Trophoblast cell (in vitro differentiated cells and primary cell): ENCODE results near the gene TRPC4AP.

Source experiments
- DNase-seq, 2 donors: peaks; one replicate each; pipeline ENCODE4 v3.0.0-alpha.2; 2016
- H2AFZ ChIP-seq: 2 replicates; pipeline ENCODE4 v1.6.1; 2013; ENCODE audit warnings: low read length, moderate library complexity, mild to moderate bottlenecking; ENCODE audit not compliant: insufficient read depth, poor library complexity
- H2AK5ac ChIP-seq: 2 replicates; pipeline ENCODE4 v1.6.1; 2013; ENCODE audit warnings: mild to moderate bottlenecking, low read length
- H2BK120ac ChIP-seq: 2 replicates; pipeline ENCODE4 v1.6.1; 2013; ENCODE audit warnings: low read length, mild to moderate bottlenecking, moderate library complexity; ENCODE audit not compliant: insufficient read depth, poor library complexity
- H2BK12ac ChIP-seq: 2 replicates; pipeline ENCODE4 v1.6.1; 2013; ENCODE audit warnings: mild to moderate bottlenecking, low read length, moderate library complexity
- H2BK5ac ChIP-seq: 2 replicates; pipeline ENCODE4 v1.6.1; 2013; ENCODE audit warnings: low read length, low read depth, moderate library complexity, mild to moderate bottlenecking; ENCODE audit not compliant: poor library complexity
- H3K14ac ChIP-seq: 2 replicates; pipeline ENCODE4 v1.6.1; 2013; ENCODE audit warnings: mild to moderate bottlenecking, low read length
- H3K18ac ChIP-seq: 2 replicates; pipeline ENCODE4 v1.6.1; 2013; ENCODE audit warnings: mild to moderate bottlenecking, low read length
- H3K23ac ChIP-seq: 2 replicates; pipeline ENCODE4 v1.6.1; 2013; ENCODE audit warnings: low read length
- H3K27ac ChIP-seq: 2 replicates; pipeline ENCODE4 v1.5.1; 2013; ENCODE audit warnings: low read depth, mild to moderate bottlenecking, inconsistent platforms, low read length, moderate library complexity
- H3K27me3 ChIP-seq: 2 replicates; pipeline ENCODE4 v1.6.1; 2013; ENCODE audit warnings: inconsistent platforms, mild to moderate bottlenecking, low read length, moderate library complexity; ENCODE audit not compliant: insufficient read depth
- H3K36me3 ChIP-seq, 2 experiments: 1 replicate in 1 of 2; 2 replicates in 1 of 2; pipeline ENCODE4 v1.6.1; 2013; ENCODE audit warnings: low read length in 2 of 2, mild to moderate bottlenecking in 2 of 2, moderate library complexity in 1 of 2; ENCODE audit not compliant: insufficient read depth in 2 of 2, control insufficient read depth in 1 of 2
- H3K4ac ChIP-seq: 2 replicates; pipeline ENCODE4 v1.6.1; 2013; ENCODE audit warnings: low read depth, mild to moderate bottlenecking, low read length, moderate library complexity
- H3K4me1 ChIP-seq, 2 experiments: 1 replicate in 1 of 2; 2 replicates in 1 of 2; pipeline ENCODE4 v1.6.1; 2013; ENCODE audit warnings: low read length in 2 of 2, mild to moderate bottlenecking in 2 of 2, moderate library complexity in 1 of 2; ENCODE audit not compliant: insufficient read depth in 2 of 2, control insufficient read depth in 1 of 2
- H3K4me2 ChIP-seq: 2 replicates; pipeline ENCODE4 v1.6.1; 2013; ENCODE audit warnings: inconsistent platforms, mild to moderate bottlenecking, low read length, moderate library complexity
- H3K4me3 ChIP-seq: 2 replicates; pipeline ENCODE4 v1.5.1; 2013; ENCODE audit warnings: mild to moderate bottlenecking, low read depth, low read length, inconsistent platforms
- H3K79me1 ChIP-seq: one replicate; pipeline ENCODE4 v1.6.1; 2013; ENCODE audit warnings: low read length
- H3K79me2 ChIP-seq: 2 replicates; pipeline ENCODE4 v1.6.1; 2013; ENCODE audit warnings: low read length, mild to moderate bottlenecking; ENCODE audit not compliant: control insufficient read depth, insufficient read depth, poor library complexity
- H3K9ac ChIP-seq: 2 replicates; pipeline ENCODE4 v1.6.1; 2013; ENCODE audit warnings: mild to moderate bottlenecking, low read length
- H3K9me3 ChIP-seq: 2 replicates; pipeline ENCODE4 v1.6.1; 2013; ENCODE audit warnings: low read depth, mild to moderate bottlenecking, control low read depth, inconsistent platforms, low read length; ENCODE audit not compliant: insufficient read depth
- H4K12ac ChIP-seq: 2 replicates; pipeline ENCODE4 v1.6.1; 2013; ENCODE audit warnings: low read depth, mild to moderate bottlenecking, low read length, moderate library complexity
- H4K8ac ChIP-seq: 2 replicates; pipeline ENCODE4 v1.6.1; 2013; ENCODE audit warnings: low read depth, mild to moderate bottlenecking, low read length, moderate library complexity
- H4K91ac ChIP-seq: one replicate; pipeline ENCODE4 v1.6.1; 2013; ENCODE audit warnings: low read depth, mild to moderate bottlenecking, low read length, moderate library complexity
- WGBS: extraction: QIAGEN DNeasy Blood & Tissue Kit; methylation state at CpG from one replicate; pipeline ENCODE4 v1.1.7; 2013; ENCODE audit warnings: missing lambda C conversion rate; ENCODE audit not compliant: insufficient read length, insufficient coverage; ENCODE audit errors: extremely low coverage; 5-methylcytosine and 5-hydroxymethylcytosine counted together

TRPC4AP gene

GRCh38 chr20:34994509-34995131 is 98.0 kb downstream of the TRPC4AP start:
- peaks cover 63 to 64% of the 10 kb centered on the region in 2 experiments for H3K36me3 ChIP-seq
- H4K8ac ChIP-seq: no peak overlapping the region
- H2BK5ac ChIP-seq: no peak overlapping the region
- H3K4me1 ChIP-seq: no peaks in the 10 kb centered on the region
- H3K9ac ChIP-seq: no peak overlapping the region
- H3K9me3 ChIP-seq: no peaks in the 10 kb centered on the region
- no peak overlapping the region for H3K14ac ChIP-seq
- H3K23ac ChIP-seq: no peak overlapping the region
- no peak overlapping the region for H2BK12ac ChIP-seq
- no peak overlapping the region for H3K27ac ChIP-seq
- H3K4me3 ChIP-seq: no peak overlapping the region
- no peaks in the 10 kb centered on the region for H3K27me3 ChIP-seq
- no peak overlapping the region for H2BK120ac ChIP-seq
- H3K4ac ChIP-seq: no peak overlapping the region
- no peak overlapping the region for H2AFZ ChIP-seq
- WGBS: no CpG with 5 or more reads among the region's 14 CpGs
- H3K79me2 ChIP-seq: no peaks in the 10 kb centered on the region
- no peak for DNase-seq
- H3K79me1 ChIP-seq: no peaks in the 10 kb centered on the region
- H2AK5ac ChIP-seq: no peak overlapping the region
- no peak overlapping the region for H3K18ac ChIP-seq
- H3K4me2 ChIP-seq: no peak overlapping the region
- no peak overlapping the region for H4K91ac ChIP-seq
- no peak overlapping the region for H4K12ac ChIP-seq

- no peak overlapping the region for H4K91ac ChIP-seq
- no peak overlapping the region for H4K12ac ChIP-seq
- H3K79me1 ChIP-seq: no peaks in the 10 kb centered on the region
- H2BK5ac ChIP-seq: no peak overlapping the region
- no CpG with 5 or more reads among the region's 22 CpGs for WGBS
- H3K9ac ChIP-seq: no peak overlapping the region
- H3K36me3 ChIP-seq: peaks cover 61% of the 10 kb centered on the region in 2 experiments
- H3K27ac ChIP-seq: no peak overlapping the region
- no peak overlapping the region for H3K4me2 ChIP-seq
- H3K4ac ChIP-seq: no peak overlapping the region
- no peak overlapping the region for H2BK120ac ChIP-seq
- DNase-seq: no peak
- no peaks in the 10 kb centered on the region for H3K4me1 ChIP-seq
- no peak overlapping the region for H2BK12ac ChIP-seq
- H3K14ac ChIP-seq: no peak overlapping the region
- no peak overlapping the region for H3K18ac ChIP-seq
- H3K23ac ChIP-seq: no peak overlapping the region
- no peaks in the 10 kb centered on the region for H3K79me2 ChIP-seq
- H3K9me3 ChIP-seq: no peaks in the 10 kb centered on the region
- no peak overlapping the region for H2AFZ ChIP-seq
- no peak overlapping the region for H4K8ac ChIP-seq
- no peaks in the 10 kb centered on the region for H3K27me3 ChIP-seq
- H3K4me3 ChIP-seq: no peak overlapping the region
- H2AK5ac ChIP-seq: no peak overlapping the region
Measured at GRCh38 chr20:34993941-34994508, 98.6 kb downstream of the TRPC4AP start.

- no peak overlapping the region for H3K14ac ChIP-seq
- H3K4me1 ChIP-seq: no peaks in the 10 kb centered on the region
- peaks cover 50% of the 10 kb centered on the region in 2 experiments for H3K36me3 ChIP-seq
- no peak overlapping the region for H4K12ac ChIP-seq
- H3K18ac ChIP-seq: no peak overlapping the region
- WGBS: no CpG with 5 or more reads among the region's 20 CpGs
- H3K79me2 ChIP-seq: no peaks in the 10 kb centered on the region
- no peaks in the 10 kb centered on the region for H3K79me1 ChIP-seq
- H4K8ac ChIP-seq: no peak overlapping the region
- no peak overlapping the region for H4K91ac ChIP-seq
- H3K4ac ChIP-seq: no peak overlapping the region
- H3K23ac ChIP-seq: no peak overlapping the region
- H3K9me3 ChIP-seq: no peaks in the 10 kb centered on the region
- H3K27me3 ChIP-seq: no peaks in the 10 kb centered on the region
- DNase-seq: no peak
- H3K9ac ChIP-seq: no peak overlapping the region
- no peak overlapping the region for H2AFZ ChIP-seq
- no peak overlapping the region for H3K4me2 ChIP-seq
- no peak overlapping the region for H2BK12ac ChIP-seq
- no peak overlapping the region for H2BK5ac ChIP-seq
- no peak overlapping the region for H3K27ac ChIP-seq
- H3K4me3 ChIP-seq: no peak overlapping the region
- H2BK120ac ChIP-seq: no peak overlapping the region
- no peak overlapping the region for H2AK5ac ChIP-seq
Measured at GRCh38 chr20:34992751-34993417, 99.7 kb downstream of the TRPC4AP start.

GRCh38 chr20:34990661-34991214 is 101.9 kb downstream of the TRPC4AP start:
- no peak overlapping the region for H2AK5ac ChIP-seq
- DNase-seq: no peak
- WGBS: no CpG with 5 or more reads among the region's 18 CpGs
- H2BK120ac ChIP-seq: no peak overlapping the region
- H4K8ac ChIP-seq: no peak overlapping the region
- no peak overlapping the region for H2BK12ac ChIP-seq
- H2BK5ac ChIP-seq: no peak overlapping the region
- no peak overlapping the region for H3K14ac ChIP-seq
- H3K9ac ChIP-seq: no peak overlapping the region
- no peak overlapping the region for H3K4me3 ChIP-seq
- no peaks in the 10 kb centered on the region for H3K9me3 ChIP-seq
- H3K79me2 ChIP-seq: no peaks in the 10 kb centered on the region
- H3K18ac ChIP-seq: no peak overlapping the region
- H3K4ac ChIP-seq: no peak overlapping the region
- no peak overlapping the region for H4K12ac ChIP-seq
- no peaks in the 10 kb centered on the region for H3K79me1 ChIP-seq
- H3K36me3 ChIP-seq: peaks cover 30 to 33% of the 10 kb centered on the region in 2 experiments
- H3K23ac ChIP-seq: no peak overlapping the region
- no peaks in the 10 kb centered on the region for H3K27me3 ChIP-seq
- H4K91ac ChIP-seq: no peak overlapping the region
- H3K27ac ChIP-seq: no peak overlapping the region
- no peak overlapping the region for H3K4me2 ChIP-seq
- no peak overlapping the region for H2AFZ ChIP-seq
- no peaks in the 10 kb centered on the region for H3K4me1 ChIP-seq
